ENCODE results near the gene SMYD3. TPM values are rescaled to one million over a fixed set of nuclear protein-coding genes. Genes with fewer than 3 reads are reported as not detected.

Gene SMYD3
- total and polyA plus RNA-seq, 9 of the 15 experiments (the other 6 are each of a cell fraction or from before 2014, with no cell fraction given) = 128 to 440 (median 197) TPM

- Histone ChIP-seq H3K4me3 (no peak overlapping the region), H3K27ac (ENCODE audit: extremely low read depth, low read depth, low read length) (no peak overlapping the region), H3K4me1 (replicated peaks in 1 of 2; ENCODE audit: control insufficient read depth in 2 of 2, insufficient read depth in 2 of 2, low read length in 2 of 2) (no peaks in the 10 kb centered on the region; a peak in 2 of 5 replicates), H3K36me3 (ENCODE audit: control insufficient read depth, insufficient read depth, low read length) (no peaks in the 10 kb centered on the region), H2AFZ (ENCODE audit: low read depth, low read length) (no peak overlapping the region), H3K9ac (ENCODE audit: insufficient read depth in 1 of 2, low read depth in 2 of 2, low read length in 2 of 2) (no peak overlapping the region), H3K4me2 (ENCODE audit: insufficient read depth, low read length) (no peak overlapping the region), H3K79me2 (ENCODE audit: control insufficient read depth, insufficient read depth, low read length) (no peaks in the 10 kb centered on the region; the same call in 2 of the 3 replicates), H3K9me3 (replicated peaks; ENCODE audit: control insufficient read depth, insufficient read depth, low read depth, low read length) (no peaks in the 10 kb centered on the region), H4K20me1 (replicated peaks; ENCODE audit: control insufficient read depth, insufficient read depth, low read length) (no peaks in the 10 kb centered on the region), H3K27me3 (ENCODE audit: control insufficient read depth in 2 of 2, insufficient read depth in 2 of 2, low read length in 2 of 2) (no peaks in the 10 kb centered on the region), H3K9me1 (ENCODE audit: control insufficient read depth, insufficient read depth, low read length) (peaks cover 2% of the 10 kb centered on the region)
- FAIRE-seq (no peak), DNase-seq (ENCODE audit: extremely low read depth in 1 of 4, low spot score in 3 of 4) (no peak), ATAC-seq (no peak)
- intact Hi-C loops (cut with micrococcal nuclease) = no loop called here
- POLR2A ChIA-PET = no interaction called here
- WGBS (ENCODE audit: insufficient coverage, low coverage, missing lambda C conversion rate) = 65% methylated on average over 10 of the region's 10 CpGs
- CTCF ChIA-PET (ENCODE audit: low intra/inter-chr PET ratio) = no interaction called here
- in situ Hi-C loops (cut with MboI) = loop anchor here (25.0 kb wide), 1 partner anchor 279 kb away; no protein-coding TSS in a partner anchor
- TF ChIP-seq ZNF589 (CRISPR knock-in tag; IDR thresholded peaks at IDR 0.05; ENCODE audit: low read depth) (no peak), HLTF (IDR thresholded peaks at IDR 0.05) (no peak), ZNF274 (IDR thresholded peaks at IDR 0.05; ENCODE audit: borderline replicate concordance, low read depth, low read length) (no peak), POLR3A (IDR thresholded peaks at IDR 0.05; ENCODE audit: borderline replicate concordance, extremely low read depth, insufficient read depth, insufficient read length) (no peak), ZNF518B (CRISPR knock-in tag; IDR thresholded peaks at IDR 0.05) (no peak), KHSRP (IDR thresholded peaks at IDR 0.05) (no peak), ZFX (CRISPR knock-in tag; IDR thresholded peaks at IDR 0.05) (no peak), RBM15 (IDR thresholded peaks at IDR 0.05; ENCODE audit: insufficient read depth, low read length) (no peak), ZNF764 (CRISPR knock-in tag; IDR thresholded peaks at IDR 0.05; ENCODE audit: low read depth) (no peak), YBX1 (IDR thresholded peaks at IDR 0.05) (no peak), SIRT6 (IDR thresholded peaks at IDR 0.05; ENCODE audit: low read depth, low read length) (no peak), ZNF24 (IDR thresholded peaks at IDR 0.05) (no peak)
- TF ChIP-seq, protein P1, sequence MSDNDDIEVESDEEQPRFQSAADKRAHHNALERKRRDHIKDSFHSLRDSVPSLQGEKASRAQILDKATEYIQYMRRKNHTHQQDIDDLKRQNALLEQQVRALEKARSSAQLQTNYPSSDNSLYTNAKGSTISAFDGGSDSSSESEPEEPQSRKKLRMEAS (CRISPR knock-in tag; IDR thresholded peaks at IDR 0.05) = no peak
- no TSS peak for BruUV-seq (replicated peaks)
These were observed 498.7 kb downstream of the SMYD3 start for GRCh38 chr1:246008363-246008831.

All from K562 (cell line).